ENCODE measurements around the gene NRIP1.

- TF ChIP-seq, protein P1, sequence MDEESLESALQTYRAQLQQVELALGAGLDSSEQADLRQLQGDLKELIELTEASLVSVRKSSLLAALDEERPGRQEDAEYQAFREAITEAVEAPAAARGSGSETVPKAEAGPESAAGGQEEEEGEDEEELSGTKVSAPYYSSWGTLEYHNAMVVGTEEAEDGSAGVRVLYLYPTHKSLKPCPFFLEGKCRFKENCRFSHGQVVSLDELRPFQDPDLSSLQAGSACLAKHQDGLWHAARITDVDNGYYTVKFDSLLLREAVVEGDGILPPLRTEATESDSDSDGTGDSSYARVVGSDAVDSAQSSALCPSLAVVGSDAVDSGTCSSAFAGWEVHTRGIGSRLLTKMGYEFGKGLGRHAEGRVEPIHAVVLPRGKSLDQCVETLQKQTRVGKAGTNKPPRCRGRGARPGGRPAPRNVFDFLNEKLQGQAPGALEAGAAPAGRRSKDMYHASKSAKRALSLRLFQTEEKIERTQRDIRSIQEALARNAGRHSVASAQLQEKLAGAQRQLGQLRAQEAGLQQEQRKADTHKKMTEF (CRISPR knock-in tag; IDR thresholded peaks at IDR 0.05): no peak
- TF ChIP-seq, protein P2, sequence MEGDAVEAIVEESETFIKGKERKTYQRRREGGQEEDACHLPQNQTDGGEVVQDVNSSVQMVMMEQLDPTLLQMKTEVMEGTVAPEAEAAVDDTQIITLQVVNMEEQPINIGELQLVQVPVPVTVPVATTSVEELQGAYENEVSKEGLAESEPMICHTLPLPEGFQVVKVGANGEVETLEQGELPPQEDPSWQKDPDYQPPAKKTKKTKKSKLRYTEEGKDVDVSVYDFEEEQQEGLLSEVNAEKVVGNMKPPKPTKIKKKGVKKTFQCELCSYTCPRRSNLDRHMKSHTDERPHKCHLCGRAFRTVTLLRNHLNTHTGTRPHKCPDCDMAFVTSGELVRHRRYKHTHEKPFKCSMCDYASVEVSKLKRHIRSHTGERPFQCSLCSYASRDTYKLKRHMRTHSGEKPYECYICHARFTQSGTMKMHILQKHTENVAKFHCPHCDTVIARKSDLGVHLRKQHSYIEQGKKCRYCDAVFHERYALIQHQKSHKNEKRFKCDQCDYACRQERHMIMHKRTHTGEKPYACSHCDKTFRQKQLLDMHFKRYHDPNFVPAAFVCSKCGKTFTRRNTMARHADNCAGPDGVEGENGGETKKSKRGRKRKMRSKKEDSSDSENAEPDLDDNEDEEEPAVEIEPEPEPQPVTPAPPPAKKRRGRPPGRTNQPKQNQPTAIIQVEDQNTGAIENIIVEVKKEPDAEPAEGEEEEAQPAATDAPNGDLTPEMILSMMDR (CRISPR knock-in tag; IDR thresholded peaks at IDR 0.05): no peak
- TF ChIP-seq ZNF883 (CRISPR knock-in tag; IDR thresholded peaks at IDR 0.05; ENCODE audit: not compliant biosample characterization): no peak
- TF ChIP-seq EHMT2 (IDR thresholded peaks at IDR 0.05; ENCODE audit: borderline replicate concordance, low read depth, low read length): no peak
- no peak for TF ChIP-seq EZH2 (conservative IDR thresholded peaks at IDR 0.05; ENCODE audit: low read depth, low read length)
- TF ChIP-seq POLR2A (IDR thresholded peaks at IDR 0.05; ENCODE audit: insufficient read depth in 1 of 2, low read depth in 2 of 2, low read length in 2 of 2): no peak
- no peak for TF ChIP-seq SP1 (IDR thresholded peaks at IDR 0.05)
- no peak for TF ChIP-seq SP1 (CRISPR knock-in tag; IDR thresholded peaks at IDR 0.05)
- TF ChIP-seq NKX3-1 (CRISPR knock-in tag; IDR thresholded peaks at IDR 0.05): no peak
- TF ChIP-seq, protein P3, sequence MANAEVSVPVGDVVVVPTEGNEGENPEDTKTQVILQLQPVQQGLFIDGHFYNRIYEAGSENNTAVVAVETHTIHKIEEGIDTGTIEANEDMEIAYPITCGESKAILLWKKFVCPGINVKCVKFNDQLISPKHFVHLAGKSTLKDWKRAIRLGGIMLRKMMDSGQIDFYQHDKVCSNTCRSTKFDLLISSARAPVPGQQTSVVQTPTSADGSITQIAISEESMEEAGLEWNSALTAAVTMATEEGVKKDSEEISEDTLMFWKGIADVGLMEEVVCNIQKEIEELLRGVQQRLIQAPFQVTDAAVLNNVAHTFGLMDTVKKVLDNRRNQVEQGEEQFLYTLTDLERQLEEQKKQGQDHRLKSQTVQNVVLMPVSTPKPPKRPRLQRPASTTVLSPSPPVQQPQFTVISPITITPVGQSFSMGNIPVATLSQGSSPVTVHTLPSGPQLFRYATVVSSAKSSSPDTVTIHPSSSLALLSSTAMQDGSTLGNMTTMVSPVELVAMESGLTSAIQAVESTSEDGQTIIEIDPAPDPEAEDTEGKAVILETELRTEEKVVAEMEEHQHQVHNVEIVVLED (CRISPR knock-in tag; IDR thresholded peaks at IDR 0.05; ENCODE audit: borderline replicate concordance): no peak
- TF ChIP-seq RBAK (CRISPR knock-in tag; IDR thresholded peaks at IDR 0.05): no peak
Measured at GRCh38 chr21:15063081-15063813, 1.6 kb downstream of the NRIP1 start.

Data from HepG2 (cell line).